Type B pancreatic cell (in vitro differentiated cells): ENCODE measurements around the gene PCARE. TPM values are rescaled to one million over a fixed set of nuclear protein-coding genes. Genes with fewer than 3 reads are reported as not detected.

Experiments used
- DNase-seq: peaks from one replicate; pipeline ENCODE4 v3.0.0; 2021; ENCODE audit warnings: mixed read lengths; ENCODE audit not compliant: unreplicated experiment; ENCODE audit errors: extremely low spot score
- H3K27ac Mint-ChIP-seq: 2 replicates; pipeline ENCODE4 v1.8.0; 2021; ENCODE audit warnings: mild to moderate bottlenecking, mixed read lengths
- H3K27me3 Mint-ChIP-seq: 2 replicates; pipeline ENCODE4 v1.8.0; 2021; ENCODE audit warnings: mixed read lengths
- H3K36me3 Mint-ChIP-seq: 2 replicates; pipeline ENCODE4 v1.8.0; 2021; ENCODE audit warnings: mixed read lengths
- H3K4me1 Mint-ChIP-seq: one replicate; pipeline ENCODE4 v1.8.0; 2021; ENCODE audit warnings: mixed read lengths; ENCODE audit not compliant: unreplicated experiment
- H3K4me3 Mint-ChIP-seq: 2 replicates; pipeline ENCODE4 v1.8.0; 2021; ENCODE audit warnings: mild to moderate bottlenecking, mixed read lengths
- H3K9me3 Mint-ChIP-seq: 2 replicates; pipeline ENCODE4 v1.8.0; 2021; ENCODE audit warnings: mixed read lengths
- CTCF ChIP-seq: fragments of 200-600 bp; sonication (generic); conservative IDR thresholded peaks from 2 replicates; pipeline ENCODE4 v1.5.0; 2021; ENCODE audit warnings: antibody characterized with exemption, mild to moderate bottlenecking
- total RNA-seq: library from RNA; stranded (reverse); gene quantifications from 2 replicates; pipeline ENCODE4 v1.2.1, GENCODE V29; 2021; ENCODE audit warnings: low replicate concordance

The PCARE gene
- total RNA-seq, 1 donor from 2014 or later = not detected

GRCh38 chr2:29061176-29061575, 13.1 kb downstream of the PCARE start:
- H3K9me3 Mint-ChIP-seq = no peaks in the 10 kb centered on the region
- H3K4me3 Mint-ChIP-seq = no peak overlapping the region
- H3K4me1 Mint-ChIP-seq = peaks cover 50% of the 10 kb centered on the region
- no peak overlapping the region for H3K27ac Mint-ChIP-seq
- no peak for TF ChIP-seq CTCF
- H3K27me3 Mint-ChIP-seq = peaks cover 4% of the 10 kb centered on the region
- H3K36me3 Mint-ChIP-seq = no peaks in the 10 kb centered on the region
- no peak for DNase-seq

- Mint-ChIP-seq H3K9me3 (no peaks in the 10 kb centered on the region), H3K27ac (no peak overlapping the region), H3K4me1 (peaks cover 55% of the 10 kb centered on the region), H3K4me3 (no peak overlapping the region), H3K36me3 (no peaks in the 10 kb centered on the region), H3K27me3 (peaks cover 4% of the 10 kb centered on the region)
- DNase-seq = no peak
- TF ChIP-seq CTCF = no peak
These were observed 13.9 kb downstream of the PCARE start for GRCh38 chr2:29060441-29060840.

- DNase-seq = no peak
- Mint-ChIP-seq H3K27me3 (peaks cover 4% of the 10 kb centered on the region), H3K36me3 (no peaks in the 10 kb centered on the region), H3K27ac (peak overlapping the region; percentile 5), H3K4me3 (no peak overlapping the region), H3K9me3 (no peaks in the 10 kb centered on the region), H3K4me1 (peaks cover 60% of the 10 kb centered on the region)
- TF ChIP-seq CTCF = no peak
These were observed 14.7 kb downstream of the PCARE start for GRCh38 chr2:29059624-29060023.

GRCh38 chr2:29057006-29057405, 17.3 kb downstream of the PCARE start:
- H3K4me1 Mint-ChIP-seq = peaks cover 69% of the 10 kb centered on the region
- DNase-seq = no peak
- no peak overlapping the region for H3K4me3 Mint-ChIP-seq
- no peaks in the 10 kb centered on the region for H3K9me3 Mint-ChIP-seq
- H3K27ac Mint-ChIP-seq = peak overlapping the region; percentile 31
- H3K27me3 Mint-ChIP-seq = peaks cover 4% of the 10 kb centered on the region
- no peaks in the 10 kb centered on the region for H3K36me3 Mint-ChIP-seq
- TF ChIP-seq CTCF = no peak

- TF ChIP-seq CTCF = no peak
- H3K27ac Mint-ChIP-seq = peak overlapping the region; percentile 31
- DNase-seq = no peak
- peaks cover 68% of the 10 kb centered on the region for H3K4me1 Mint-ChIP-seq
- H3K27me3 Mint-ChIP-seq = peaks cover 4% of the 10 kb centered on the region
- H3K36me3 Mint-ChIP-seq = no peaks in the 10 kb centered on the region
- H3K4me3 Mint-ChIP-seq = no peak overlapping the region
- no peaks in the 10 kb centered on the region for H3K9me3 Mint-ChIP-seq
These were observed 17.9 kb downstream of the PCARE start for GRCh38 chr2:29056452-29056851.

GRCh38 chr2:29055601-29056000, 18.7 kb downstream of the PCARE start:
- Mint-ChIP-seq H3K27me3 (peaks cover 4% of the 10 kb centered on the region), H3K4me1 (peaks cover 60% of the 10 kb centered on the region), H3K9me3 (no peaks in the 10 kb centered on the region), H3K4me3 (no peak overlapping the region), H3K27ac (no peak overlapping the region), H3K36me3 (no peaks in the 10 kb centered on the region)
- DNase-seq = no peak
- TF ChIP-seq CTCF = no peak
